Activated T-helper 2 cell treated with anti-CD3 and anti-CD28 coated beads, Interferon-gamma antibody, Interleukin-2, Interleukin-4, amounts not matched to agents 10 μg/mL and 5 μg/mL and 100 μg/mL, durations not matched to agents 14 hours and 24 hours and 36 hours (primary cell): ENCODE measurements around the gene LRRC74A. TPM values are rescaled to one million over a fixed set of nuclear protein-coding genes. Genes with fewer than 3 reads are reported as not detected.
A peak's percentile ranks its signal among the peaks of the same experiment; 100 is the strongest.
"Not testable (repeated sequence)": the region's sequence is repeated elsewhere in the genome, so short reads cannot be mapped to it uniquely, and the experiment has no call there.

Experiments used
- DNase-seq: peaks from one replicate; pipeline ENCODE4 v3.0.0; 2021; ENCODE audit warnings: low spot score
- H3K27ac Mint-ChIP-seq: one replicate; pipeline ENCODE4 v1.8.0; 2021; ENCODE audit warnings: mixed read lengths
- H3K27me3 Mint-ChIP-seq: one replicate; pipeline ENCODE4 v1.8.0; 2021; ENCODE audit warnings: low read depth, mixed read lengths
- H3K36me3 Mint-ChIP-seq: one replicate; pipeline ENCODE4 v1.8.0; 2021; ENCODE audit warnings: low read depth, mixed read lengths
- H3K4me1 Mint-ChIP-seq: one replicate; pipeline ENCODE4 v1.8.0; 2021; ENCODE audit warnings: low read depth, mixed read lengths
- H3K4me3 Mint-ChIP-seq: one replicate; pipeline ENCODE4 v1.8.0; 2021; ENCODE audit warnings: low read depth, mild to moderate bottlenecking, moderate library complexity, mixed read lengths
- H3K9me3 Mint-ChIP-seq: one replicate; pipeline ENCODE4 v1.8.0; 2021; ENCODE audit warnings: mixed read lengths
- intact Hi-C: fragments of 100-400 bp; cut with micrococcal nuclease; formaldehyde crosslinking; loops from one replicate; pipeline ENCODE4 v1.15.1; 2023
- total RNA-seq: library from RNA; stranded (reverse); gene quantifications from 2 replicates; pipeline ENCODE4 v1.2.3, GENCODE V29; 2022

The LRRC74A gene
- total RNA-seq, 1 donor from 2014 or later = not detected

- Mint-ChIP-seq H3K27ac (peak overlapping the region; percentile 12), H3K27me3 (no peaks in the 10 kb centered on the region), H3K4me3 (no peak overlapping the region), H3K36me3 (peaks cover 6% of the 10 kb centered on the region), H3K9me3 (no peaks in the 10 kb centered on the region), H3K4me1 (peaks cover 30% of the 10 kb centered on the region)
- intact Hi-C loops = no loop called here
- DNase-seq = no peak
Measured at GRCh38 chr14:76910371-76910890, 84.2 kb downstream of the LRRC74A start.

- Mint-ChIP-seq H3K9me3 (no peaks in the 10 kb centered on the region), H3K36me3 (peaks cover 6% of the 10 kb centered on the region), H3K4me1 (peaks cover 32% of the 10 kb centered on the region), H3K4me3 (no peak overlapping the region), H3K27me3 (no peaks in the 10 kb centered on the region), H3K27ac (peak overlapping the region; percentile 33)
- intact Hi-C loops = no loop called here
- no peak for DNase-seq
Measured at GRCh38 chr14:76911473-76911872, 85.3 kb downstream of the LRRC74A start.

GRCh38 chr14:76914533-76915081 lies 88.4 kb downstream of the LRRC74A start:
- H3K36me3 Mint-ChIP-seq, H3K27me3 Mint-ChIP-seq, H3K9me3 Mint-ChIP-seq, intact Hi-C loops, H3K4me3 Mint-ChIP-seq, H3K27ac Mint-ChIP-seq, DNase-seq: not testable (repeated sequence)
- peaks cover 38% of the 10 kb centered on the region for H3K4me1 Mint-ChIP-seq

GRCh38 chr14:76916040-76916715 lies 90.0 kb downstream of the LRRC74A start:
- no peaks in the 10 kb centered on the region for H3K36me3 Mint-ChIP-seq
- H3K27me3 Mint-ChIP-seq = no peaks in the 10 kb centered on the region
- H3K4me1 Mint-ChIP-seq = peaks cover 37% of the 10 kb centered on the region
- no peak overlapping the region for H3K27ac Mint-ChIP-seq
- intact Hi-C loops = no loop called here
- H3K9me3 Mint-ChIP-seq = no peaks in the 10 kb centered on the region
- H3K4me3 Mint-ChIP-seq = no peak overlapping the region
- no peak for DNase-seq

GRCh38 chr14:76917158-76917596 lies 91.0 kb downstream of the LRRC74A start:
- H3K4me3 Mint-ChIP-seq = no peak overlapping the region
- no peaks in the 10 kb centered on the region for H3K27me3 Mint-ChIP-seq
- H3K4me1 Mint-ChIP-seq = peaks cover 37% of the 10 kb centered on the region
- intact Hi-C loops = no loop called here
- no peak overlapping the region for H3K27ac Mint-ChIP-seq
- no peak for DNase-seq
- H3K9me3 Mint-ChIP-seq = no peaks in the 10 kb centered on the region
- H3K36me3 Mint-ChIP-seq = no peaks in the 10 kb centered on the region

DNA sequence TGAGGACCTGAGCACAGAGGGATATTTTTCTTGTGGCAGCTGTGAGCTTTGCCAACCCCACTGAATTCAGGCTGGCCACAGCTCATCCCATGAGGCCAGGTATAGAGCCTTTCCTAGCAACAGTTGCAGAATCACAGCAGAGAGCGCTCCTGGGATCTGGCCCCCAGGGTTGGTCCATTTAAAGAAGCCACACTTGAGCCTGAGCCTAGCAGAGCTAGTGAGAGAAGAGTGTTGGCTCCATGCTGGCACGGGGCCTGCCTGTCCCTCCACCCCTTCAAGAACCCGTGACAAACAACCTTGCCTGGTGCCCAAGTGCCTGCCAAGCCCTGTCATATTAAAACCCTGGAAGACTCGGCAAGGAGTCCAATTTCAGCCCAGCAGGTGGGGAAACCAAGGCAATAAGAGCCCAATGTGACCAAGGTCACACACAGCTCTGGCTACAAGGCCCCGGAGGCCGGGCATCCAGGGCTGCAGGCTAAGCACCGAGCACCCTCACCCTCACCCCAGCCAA lies 91.6 kb downstream of the LRRC74A start:
- Mint-ChIP-seq H3K4me1 (peaks cover 43% of the 10 kb centered on the region), H3K4me3 (no peak overlapping the region), H3K27ac (no peak overlapping the region), H3K36me3 (no peaks in the 10 kb centered on the region), H3K27me3 (no peaks in the 10 kb centered on the region), H3K9me3 (no peaks in the 10 kb centered on the region)
- no peak for DNase-seq
- intact Hi-C loops = no loop called here

DNA sequence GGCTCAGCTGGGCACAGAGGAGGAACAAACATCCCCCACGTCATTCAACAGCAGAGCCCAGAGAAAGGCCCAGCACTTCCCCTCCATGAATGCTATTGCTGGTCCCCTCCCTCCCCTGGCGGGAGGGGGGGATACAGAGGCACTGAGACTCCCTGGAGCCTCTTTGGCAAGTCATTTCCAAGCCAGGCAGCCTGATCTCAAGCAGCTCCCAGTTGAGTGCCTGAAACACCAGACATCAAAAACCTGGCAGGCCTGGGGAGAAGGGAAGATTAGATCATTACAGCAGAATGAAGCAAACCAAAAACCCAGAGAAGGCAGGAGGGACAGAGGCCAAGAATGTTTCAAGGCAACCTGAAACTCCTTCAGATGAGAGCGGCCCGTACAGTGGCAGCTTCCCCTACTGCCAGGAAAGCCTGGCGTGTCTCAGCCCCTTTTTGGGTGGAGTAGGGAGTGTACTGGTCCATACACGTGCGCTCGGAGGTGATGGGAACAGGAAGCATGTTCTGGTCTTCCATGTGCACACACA lies 92.1 kb downstream of the LRRC74A start:
- intact Hi-C loops = no loop called here

GRCh38 chr14:76918782-76919394 lies 92.7 kb downstream of the LRRC74A start:
- intact Hi-C loops = no loop called here
- Mint-ChIP-seq H3K27me3 (no peaks in the 10 kb centered on the region), H3K4me3 (no peak overlapping the region), H3K9me3 (no peaks in the 10 kb centered on the region), H3K4me1 (peaks cover 39% of the 10 kb centered on the region), H3K36me3 (no peaks in the 10 kb centered on the region), H3K27ac (no peak overlapping the region)
- no peak for DNase-seq

More for the DNA sequence above, 92.1 kb downstream of the LRRC74A start:
- H3K4me3 Mint-ChIP-seq = no peak overlapping the region
- no peaks in the 10 kb centered on the region for H3K9me3 Mint-ChIP-seq
- no peak for DNase-seq
- no peaks in the 10 kb centered on the region for H3K27me3 Mint-ChIP-seq
- no peak overlapping the region for H3K27ac Mint-ChIP-seq
- H3K36me3 Mint-ChIP-seq = no peaks in the 10 kb centered on the region
- peaks cover 41% of the 10 kb centered on the region for H3K4me1 Mint-ChIP-seq

Other genes starting within 250 kb of the LRRC74A start
- gene VASH1, start 64.9 kb upstream of the LRRC74A start, total RNA-seq = 12.4 and 12.9 TPM in 2 replicates
- 15.0 and 15.9 TPM in 2 replicates for gene ANGEL1, start 13.5 kb upstream of the LRRC74A start, total RNA-seq
- 34.8 and 35.8 TPM in 2 replicates for gene IRF2BPL, start 202.3 kb downstream of the LRRC74A start, total RNA-seq